Bronchial epithelial cell (primary cell): ENCODE results near the gene CAND2. TPM values are rescaled to one million over a fixed set of nuclear protein-coding genes. Genes with fewer than 3 reads are reported as not detected.
"Not testable (repeated sequence)": the region's sequence is repeated elsewhere in the genome, so short reads cannot be mapped to it uniquely, and the experiment has no call there.

Experiments
- DNase-seq: peaks from one replicate; pipeline ENCODE4 v3.0.0-alpha.2; 2010; ENCODE audit warnings: low read depth
- FAIRE-seq: peaks from 2 replicates; lab custom pipeline; 2011; peaks lifted over from hg19 to GRCh38; lab: Jason Lieb, UNC
- H3K27me3 ChIP-seq: 2 replicates; pipeline ENCODE4 v1.5.1; 2011; ENCODE audit warnings: low read length; ENCODE audit not compliant: control insufficient read depth, insufficient read depth
- H3K36me3 ChIP-seq: 2 replicates; pipeline ENCODE4 v1.5.1; 2011; ENCODE audit warnings: low read length; ENCODE audit not compliant: control insufficient read depth, insufficient read depth
- H3K4me3 ChIP-seq: 2 replicates; pipeline ENCODE4 v1.5.1; 2011; ENCODE audit warnings: mild to moderate bottlenecking, low read depth, low read length, control low read depth
- CTCF ChIP-seq: IDR thresholded peaks from 2 replicates; pipeline ENCODE4 v1.5.1; 2011; ENCODE audit warnings: mild to moderate bottlenecking, moderate library complexity, low read length, control low read depth, inconsistent platforms; ENCODE audit not compliant: insufficient read depth, severe bottlenecking
- total RNA-seq: library from RNA; depleted of rRNA; stranded (reverse); fragments of >200 nt; gene quantifications from 2 replicates; pipeline ENCODE4 v1.2.1, GENCODE V29; 2014

CAND2 gene
- total RNA-seq, 1 donor from 2014 or later, result 1.3 TPM

- TF ChIP-seq CTCF, result no peak
- no peak for DNase-seq
- Histone ChIP-seq H3K27me3 (no peaks in the 10 kb centered on the region), H3K36me3 (no peaks in the 10 kb centered on the region), H3K4me3 (no peak overlapping the region)
- FAIRE-seq, result no peak
Measured at GRCh38 chr3:12773030-12773709, 23.3 kb upstream of the CAND2 start.

GRCh38 chr3:12773710-12774086 lies 22.8 kb upstream of the CAND2 start:
- DNase-seq (no peak), FAIRE-seq (no peak)
- H3K4me3 ChIP-seq, result no peak overlapping the region
- H3K27me3 ChIP-seq, result no peaks in the 10 kb centered on the region
- no peaks in the 10 kb centered on the region for H3K36me3 ChIP-seq
- TF ChIP-seq CTCF, result no peak

GRCh38 chr3:12774619-12775018 lies 21.9 kb upstream of the CAND2 start:
- DNase-seq, result no peak
- Histone ChIP-seq H3K4me3 (no peak overlapping the region), H3K27me3 (no peaks in the 10 kb centered on the region), H3K36me3 (no peaks in the 10 kb centered on the region)
- no peak for FAIRE-seq
- TF ChIP-seq CTCF, result no peak

- DNase-seq (no peak), FAIRE-seq (no peak)
- H3K4me3 ChIP-seq, result no peak overlapping the region
- H3K27me3 ChIP-seq, result no peaks in the 10 kb centered on the region
- TF ChIP-seq CTCF, result no peak
- no peaks in the 10 kb centered on the region for H3K36me3 ChIP-seq
Measured at GRCh38 chr3:12775226-12775625, 21.3 kb upstream of the CAND2 start.

GRCh38 chr3:12775970-12776369 lies 20.5 kb upstream of the CAND2 start:
- not testable (repeated sequence) for H3K27me3 ChIP-seq, H3K36me3 ChIP-seq, FAIRE-seq, DNase-seq, H3K4me3 ChIP-seq

- Histone ChIP-seq H3K27me3 (no peaks in the 10 kb centered on the region), H3K36me3 (no peaks in the 10 kb centered on the region), H3K4me3 (no peak overlapping the region)
- no peak for TF ChIP-seq CTCF
- FAIRE-seq, result no peak
- DNase-seq, result no peak
Measured at GRCh38 chr3:12777171-12777570, 19.3 kb upstream of the CAND2 start.
